Measurements from ENCODE around the gene CYTH4.

DNA sequence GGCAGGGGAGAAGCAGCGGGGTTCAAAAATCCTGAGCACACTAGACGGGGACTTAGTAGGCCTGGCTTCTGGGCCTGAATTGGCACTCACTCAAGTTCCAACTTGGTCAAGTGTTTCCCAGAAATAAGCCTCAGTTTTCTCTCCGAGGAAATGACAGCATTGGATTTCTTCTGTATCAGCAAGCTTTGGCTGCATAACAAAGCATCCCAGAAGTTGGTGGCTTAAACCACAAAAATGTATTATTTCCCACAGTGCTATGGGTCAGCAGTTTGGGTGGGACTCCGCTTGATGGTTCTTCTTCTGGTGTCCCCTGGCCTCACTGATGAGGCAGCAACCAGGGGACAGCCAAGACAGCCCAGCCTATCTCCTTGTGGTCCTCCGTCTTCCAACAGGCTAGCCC, 1.6 kb upstream of the CYTH4 start:
- TF ChIP-seq, protein P1, sequence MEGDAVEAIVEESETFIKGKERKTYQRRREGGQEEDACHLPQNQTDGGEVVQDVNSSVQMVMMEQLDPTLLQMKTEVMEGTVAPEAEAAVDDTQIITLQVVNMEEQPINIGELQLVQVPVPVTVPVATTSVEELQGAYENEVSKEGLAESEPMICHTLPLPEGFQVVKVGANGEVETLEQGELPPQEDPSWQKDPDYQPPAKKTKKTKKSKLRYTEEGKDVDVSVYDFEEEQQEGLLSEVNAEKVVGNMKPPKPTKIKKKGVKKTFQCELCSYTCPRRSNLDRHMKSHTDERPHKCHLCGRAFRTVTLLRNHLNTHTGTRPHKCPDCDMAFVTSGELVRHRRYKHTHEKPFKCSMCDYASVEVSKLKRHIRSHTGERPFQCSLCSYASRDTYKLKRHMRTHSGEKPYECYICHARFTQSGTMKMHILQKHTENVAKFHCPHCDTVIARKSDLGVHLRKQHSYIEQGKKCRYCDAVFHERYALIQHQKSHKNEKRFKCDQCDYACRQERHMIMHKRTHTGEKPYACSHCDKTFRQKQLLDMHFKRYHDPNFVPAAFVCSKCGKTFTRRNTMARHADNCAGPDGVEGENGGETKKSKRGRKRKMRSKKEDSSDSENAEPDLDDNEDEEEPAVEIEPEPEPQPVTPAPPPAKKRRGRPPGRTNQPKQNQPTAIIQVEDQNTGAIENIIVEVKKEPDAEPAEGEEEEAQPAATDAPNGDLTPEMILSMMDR (IDR thresholded peaks at IDR 0.05), result no peak
- no peak for TF ChIP-seq TCF7 (CRISPR knock-in tag; IDR thresholded peaks at IDR 0.05; ENCODE audit: low read depth)
- TF ChIP-seq TEAD4 (CRISPR knock-in tag; IDR thresholded peaks at IDR 0.05), result no peak
- TF ChIP-seq, protein P2, sequence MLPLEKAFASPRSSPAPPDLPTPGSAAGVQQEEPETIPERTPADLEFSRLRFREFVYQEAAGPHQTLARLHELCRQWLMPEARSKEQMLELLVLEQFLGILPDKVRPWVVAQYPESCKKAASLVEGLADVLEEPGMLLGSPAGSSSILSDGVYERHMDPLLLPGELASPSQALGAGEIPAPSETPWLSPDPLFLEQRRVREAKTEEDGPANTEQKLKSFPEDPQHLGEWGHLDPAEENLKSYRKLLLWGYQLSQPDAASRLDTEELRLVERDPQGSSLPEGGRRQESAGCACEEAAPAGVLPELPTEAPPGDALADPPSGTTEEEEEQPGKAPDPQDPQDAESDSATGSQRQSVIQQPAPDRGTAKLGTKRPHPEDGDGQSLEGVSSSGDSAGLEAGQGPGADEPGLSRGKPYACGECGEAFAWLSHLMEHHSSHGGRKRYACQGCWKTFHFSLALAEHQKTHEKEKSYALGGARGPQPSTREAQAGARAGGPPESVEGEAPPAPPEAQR (CRISPR knock-in tag; IDR thresholded peaks at IDR 0.05), result no peak
- no peak for TF ChIP-seq ELF4 (CRISPR knock-in tag; IDR thresholded peaks at IDR 0.05; ENCODE audit: low read depth)
- TF ChIP-seq, protein P3, sequence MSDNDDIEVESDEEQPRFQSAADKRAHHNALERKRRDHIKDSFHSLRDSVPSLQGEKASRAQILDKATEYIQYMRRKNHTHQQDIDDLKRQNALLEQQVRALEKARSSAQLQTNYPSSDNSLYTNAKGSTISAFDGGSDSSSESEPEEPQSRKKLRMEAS (CRISPR knock-in tag; IDR thresholded peaks at IDR 0.05), result no peak
- no peak for TF ChIP-seq ZNF121 (CRISPR knock-in tag; IDR thresholded peaks at IDR 0.05)
- TF ChIP-seq ZNF423 (CRISPR knock-in tag; IDR thresholded peaks at IDR 0.05), result no peak
- TF ChIP-seq ESRRA (CRISPR knock-in tag; IDR thresholded peaks at IDR 0.05; ENCODE audit: borderline replicate concordance), result no peak
- TF ChIP-seq, protein P4, sequence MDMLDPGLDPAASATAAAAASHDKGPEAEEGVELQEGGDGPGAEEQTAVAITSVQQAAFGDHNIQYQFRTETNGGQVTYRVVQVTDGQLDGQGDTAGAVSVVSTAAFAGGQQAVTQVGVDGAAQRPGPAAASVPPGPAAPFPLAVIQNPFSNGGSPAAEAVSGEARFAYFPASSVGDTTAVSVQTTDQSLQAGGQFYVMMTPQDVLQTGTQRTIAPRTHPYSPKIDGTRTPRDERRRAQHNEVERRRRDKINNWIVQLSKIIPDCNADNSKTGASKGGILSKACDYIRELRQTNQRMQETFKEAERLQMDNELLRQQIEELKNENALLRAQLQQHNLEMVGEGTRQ (CRISPR knock-in tag; IDR thresholded peaks at IDR 0.05), result no peak
- TF ChIP-seq, protein P5, sequence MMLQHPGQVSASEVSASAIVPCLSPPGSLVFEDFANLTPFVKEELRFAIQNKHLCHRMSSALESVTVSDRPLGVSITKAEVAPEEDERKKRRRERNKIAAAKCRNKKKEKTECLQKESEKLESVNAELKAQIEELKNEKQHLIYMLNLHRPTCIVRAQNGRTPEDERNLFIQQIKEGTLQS (CRISPR knock-in tag; conservative IDR thresholded peaks at IDR 0.05), result no peak
- no peak for TF ChIP-seq ZNF263 (CRISPR knock-in tag; IDR thresholded peaks at IDR 0.05; ENCODE audit: low read depth)
- no peak for TF ChIP-seq NR1H2 (CRISPR knock-in tag; IDR thresholded peaks at IDR 0.05)
